CD4-positive, alpha-beta T cell (primary cell): ENCODE data around the gene ALDH18A1. TPM values are rescaled to one million over a fixed set of nuclear protein-coding genes. Genes with fewer than 3 reads are reported as not detected.

ENCODE experiments used
- ATAC-seq: fragments of 200-7000 bp; cut with Tn5 transposase; one replicate; pipeline ENCODE4 v1.10.0; 2022; ENCODE audit warnings: mild to moderate bottlenecking; ENCODE audit not compliant: poor library complexity
- CTCF ChIA-PET: fragments of 350-600 bp; sonication (Branson Sonifier 250); formaldehyde crosslinking; loops from one replicate; lab custom pipeline; 2021; ENCODE audit warnings: antibody characterized with exemption, inconsistent platforms; lab: Charles Lee
- POLR2A ChIA-PET: fragments of 350-600 bp; sonication (Branson Sonifier 250); formaldehyde crosslinking; loops from one replicate; lab custom pipeline; 2021; ENCODE audit warnings: antibody characterized with exemption, inconsistent platforms; lab: Charles Lee
- DNase-seq, 14 experiments: peaks; one replicate each; pipeline ENCODE4 v3.0.0-alpha.2; 2013 to 2020; ENCODE audit warnings: mixed read lengths in 2 of 14
- H3K27ac ChIP-seq, 2 donors: one replicate each; pipeline versions ENCODE4 v1.5.1 to v1.7.0; 2013; ENCODE audit warnings: low read length in 2 of 2, low read depth in 1 of 2, mild to moderate bottlenecking in 1 of 2
- H3K27me3 ChIP-seq, 2 experiments: 1 replicate in 1 of 2; 2 replicates in 1 of 2; pipeline versions ENCODE4 v1.6.1 to v1.7.0; 2013; ENCODE audit warnings: low read length in 2 of 2, control low read depth in 1 of 2, mild to moderate bottlenecking in 1 of 2, moderate library complexity in 1 of 2; ENCODE audit not compliant: insufficient read depth in 2 of 2, control insufficient read depth in 1 of 2
- H3K36me3 ChIP-seq: one replicate; pipeline ENCODE4 v1.6.1; 2013; ENCODE audit warnings: low read length, control low read depth; ENCODE audit not compliant: insufficient read depth
- H3K4me1 ChIP-seq: one replicate; pipeline ENCODE4 v1.6.1; 2013; ENCODE audit warnings: low read length, control low read depth; ENCODE audit not compliant: insufficient read depth
- H3K4me3 ChIP-seq: one replicate; pipeline ENCODE4 v1.5.1; 2013; ENCODE audit warnings: mild to moderate bottlenecking, low read length, moderate library complexity
- H3K9me3 ChIP-seq, 2 experiments: 1 replicate in 1 of 2; 2 replicates in 1 of 2; pipeline versions ENCODE4 v1.6.1 to v1.7.0; 2013; ENCODE audit warnings: low read length in 2 of 2, mild to moderate bottlenecking in 2 of 2, control low read depth in 1 of 2, moderate library complexity in 1 of 2; ENCODE audit not compliant: control insufficient read depth in 1 of 2, insufficient read depth in 1 of 2
- H3K27ac Mint-ChIP-seq: one replicate; pipeline ENCODE4 v1.8.0; 2020; ENCODE audit warnings: mixed read lengths
- H3K27me3 Mint-ChIP-seq: one replicate; pipeline ENCODE4 v1.8.0; 2021; ENCODE audit warnings: mixed read lengths
- H3K36me3 Mint-ChIP-seq: one replicate; pipeline ENCODE4 v1.8.0; 2021; ENCODE audit warnings: low read depth, mixed read lengths
- H3K4me1 Mint-ChIP-seq: one replicate; pipeline ENCODE4 v1.8.0; 2021; ENCODE audit warnings: low read depth, mixed read lengths
- H3K4me3 Mint-ChIP-seq: one replicate; pipeline ENCODE4 v1.8.0; 2020; ENCODE audit warnings: mild to moderate bottlenecking, mixed read lengths
- H3K9me3 Mint-ChIP-seq: one replicate; pipeline ENCODE4 v1.8.0; 2020; ENCODE audit warnings: mixed read lengths
- CTCF ChIP-seq: fragments of 200-600 bp; IDR thresholded peaks from one replicate; pipeline ENCODE4 v1.8.0; 2022; ENCODE audit warnings: antibody characterized with exemption, mild to moderate bottlenecking
- intact Hi-C, 2 experiments: fragments of 100-400 bp; cut with DNase I in 1 of 2; cut with micrococcal nuclease in 1 of 2; formaldehyde crosslinking; loops; one replicate each; pipeline versions ENCODE4 v1.15.1 to v1.9.0; 2023 to 2025; cut with DNase I, micrococcal nuclease
- total RNA-seq, 174 experiments: library from RNA in 2 of 174; stranded (reverse) in 2 of 174; gene quantifications; one replicate each; pipeline ENCODE4 v1.2.3 and lab custom pipeline; 2021 to 2026

The ALDH18A1 gene
- total RNA-seq, 2 experiments from 2014 or later: 9.6 to 12.6 TPM

GRCh38 chr10:95567903-95568630 is 88.4 kb downstream of the ALDH18A1 start:
- Mint-ChIP-seq H3K27me3 (peaks cover 7% of the 10 kb centered on the region), H3K9me3 (no peaks in the 10 kb centered on the region), H3K4me3 (no peak overlapping the region), H3K36me3 (no peaks in the 10 kb centered on the region), H3K4me1 (no peaks in the 10 kb centered on the region), H3K27ac (no peak overlapping the region)
- Histone ChIP-seq H3K4me1 (no peaks in the 10 kb centered on the region), H3K4me3 (no peak overlapping the region), H3K9me3 (no peaks in the 10 kb centered on the region), H3K27me3 (peaks cover 2 to 3% of the 10 kb centered on the region in 2 experiments), H3K36me3 (no peaks in the 10 kb centered on the region), H3K27ac (no peak overlapping the region)
- ATAC-seq: no peak
- no peak for DNase-seq
- TF ChIP-seq CTCF: no peak
- POLR2A ChIA-PET: no interaction called here
- CTCF ChIA-PET: no interaction called here
- intact Hi-C loops: no loop called here

- Mint-ChIP-seq H3K27ac (no peak overlapping the region), H3K4me3 (no peak overlapping the region), H3K4me1 (peaks cover 8% of the 10 kb centered on the region), H3K36me3 (no peaks in the 10 kb centered on the region), H3K27me3 (no peaks in the 10 kb centered on the region), H3K9me3 (no peaks in the 10 kb centered on the region)
- CTCF ChIA-PET: no interaction called here
- intact Hi-C loops: no loop called here
- Histone ChIP-seq H3K27ac (no peak overlapping the region), H3K27me3 (no peaks in the 10 kb centered on the region), H3K4me1 (peaks cover 5% of the 10 kb centered on the region), H3K9me3 (no peaks in the 10 kb centered on the region), H3K4me3 (no peak overlapping the region), H3K36me3 (no peaks in the 10 kb centered on the region)
- POLR2A ChIA-PET: no interaction called here
- ATAC-seq (no peak), DNase-seq (no peak)
- no peak for TF ChIP-seq CTCF
Observed at GRCh38 chr10:95566136-95566535, 90.4 kb downstream of the ALDH18A1 start.

- ATAC-seq (no peak), DNase-seq (no peak)
- Mint-ChIP-seq H3K36me3 (peaks cover 4% of the 10 kb centered on the region), H3K4me1 (peaks cover 12% of the 10 kb centered on the region), H3K4me3 (no peak overlapping the region), H3K27ac (no peak overlapping the region), H3K27me3 (no peaks in the 10 kb centered on the region), H3K9me3 (no peaks in the 10 kb centered on the region)
- POLR2A ChIA-PET: no interaction called here
- Histone ChIP-seq H3K27ac (no peak overlapping the region), H3K4me3 (no peak overlapping the region), H3K9me3 (no peaks in the 10 kb centered on the region), H3K27me3 (no peaks in the 10 kb centered on the region), H3K36me3 (no peaks in the 10 kb centered on the region), H3K4me1 (peaks cover 10% of the 10 kb centered on the region)
- TF ChIP-seq CTCF: no peak
- CTCF ChIA-PET: no interaction called here
- intact Hi-C loops: no loop called here
Observed at GRCh38 chr10:95565336-95565735, 91.2 kb downstream of the ALDH18A1 start.
